GM15510 (cell line): ENCODE results near the gene B4GALT2.

Experiments used
- POLR2A ChIP-seq: IDR thresholded peaks from 3 replicates; pipeline ENCODE4 v1.6.1; 2011; ENCODE audit warnings: borderline replicate concordance; ENCODE audit not compliant: insufficient read length; ENCODE audit errors: extremely low read depth

Gene B4GALT2

GRCh38 chr1:44040418-44040817 lies 61.4 kb downstream of the B4GALT2 start:
- TF ChIP-seq POLR2A, result no peak
